Pulmonary artery endothelial cell (primary cell): Measurements from ENCODE around the gene ZC3H12A. TPM values are rescaled to one million over a fixed set of nuclear protein-coding genes. Genes with fewer than 3 reads are reported as not detected.

Experiments used
- total RNA-seq: library from RNA; depleted of rRNA; stranded (reverse); fragments of >200 nt; gene quantifications from 2 replicates; pipeline ENCODE4 v1.2.3, GENCODE V29; 2014

ZC3H12A gene
- total RNA-seq, 1 donor from 2014 or later: 5.7 TPM

Other genes with a start within 250 kb of the ZC3H12A start
- gene MEAF6, start 40.2 kb downstream of the ZC3H12A start, total RNA-seq: 41.0 and 54.5 TPM in 2 replicates
- gene SNIP1, start 79.7 kb downstream of the ZC3H12A start, total RNA-seq: 15.5 and 23.5 TPM in 2 replicates
- gene DNALI1, start 82.4 kb downstream of the ZC3H12A start, total RNA-seq: 2.0 and 3.2 TPM in 2 replicates
- gene GNL2, start 121.4 kb downstream of the ZC3H12A start, total RNA-seq: 99.7 and 108 TPM in 2 replicates
- gene RSPO1, start 160.3 kb downstream of the ZC3H12A start, total RNA-seq: not detected in 2 replicates
- gene CDCA8, start 217.9 kb downstream of the ZC3H12A start, total RNA-seq: 8.6 and 22.2 TPM in 2 replicates